DOHH2 (cell line): ENCODE results near the gene ATP2B2.

Experiments used
- EZH2phosphoT487 ChIP-seq: fragments of 200-600 bp; sonication (generic); IDR thresholded peaks from 2 replicates; pipeline ENCODE4 v1.6.1; 2017; ENCODE audit warnings: borderline replicate concordance, mild to moderate bottlenecking, antibody characterized with exemption, low read length, moderate library complexity, mixed read lengths
- TF ChIP-seq, protein P1 (sequence below): fragments of 200-600 bp; sonication (generic); IDR thresholded peaks from one replicate; pipeline ENCODE4 v1.5.1; 2014; ENCODE audit warnings: antibody characterized with exemption, mild to moderate bottlenecking, low read depth, low read length; ENCODE audit not compliant: poor library complexity, severe bottlenecking

DNA sequence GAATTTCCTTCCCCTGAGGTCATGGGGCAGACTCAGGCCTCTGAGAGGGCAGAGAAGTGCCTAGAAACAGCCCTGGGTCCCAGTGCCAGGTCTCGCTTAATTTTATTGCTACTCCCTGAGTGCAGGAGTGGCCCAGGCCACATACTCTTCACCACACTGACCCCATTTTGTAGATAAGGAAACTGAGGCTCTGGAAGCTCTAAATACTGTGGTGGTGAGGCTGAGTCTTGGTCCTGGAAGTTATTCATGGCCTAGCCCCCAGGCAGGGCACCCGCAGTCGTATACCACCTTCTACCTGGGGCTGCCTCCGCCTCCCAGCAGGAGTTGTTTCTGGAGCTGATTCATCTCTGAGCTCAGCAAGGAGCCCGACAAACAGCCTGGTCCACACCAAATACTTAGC lies 9.8 kb downstream of the ATP2B2 start:
- TF ChIP-seq, protein P1, sequence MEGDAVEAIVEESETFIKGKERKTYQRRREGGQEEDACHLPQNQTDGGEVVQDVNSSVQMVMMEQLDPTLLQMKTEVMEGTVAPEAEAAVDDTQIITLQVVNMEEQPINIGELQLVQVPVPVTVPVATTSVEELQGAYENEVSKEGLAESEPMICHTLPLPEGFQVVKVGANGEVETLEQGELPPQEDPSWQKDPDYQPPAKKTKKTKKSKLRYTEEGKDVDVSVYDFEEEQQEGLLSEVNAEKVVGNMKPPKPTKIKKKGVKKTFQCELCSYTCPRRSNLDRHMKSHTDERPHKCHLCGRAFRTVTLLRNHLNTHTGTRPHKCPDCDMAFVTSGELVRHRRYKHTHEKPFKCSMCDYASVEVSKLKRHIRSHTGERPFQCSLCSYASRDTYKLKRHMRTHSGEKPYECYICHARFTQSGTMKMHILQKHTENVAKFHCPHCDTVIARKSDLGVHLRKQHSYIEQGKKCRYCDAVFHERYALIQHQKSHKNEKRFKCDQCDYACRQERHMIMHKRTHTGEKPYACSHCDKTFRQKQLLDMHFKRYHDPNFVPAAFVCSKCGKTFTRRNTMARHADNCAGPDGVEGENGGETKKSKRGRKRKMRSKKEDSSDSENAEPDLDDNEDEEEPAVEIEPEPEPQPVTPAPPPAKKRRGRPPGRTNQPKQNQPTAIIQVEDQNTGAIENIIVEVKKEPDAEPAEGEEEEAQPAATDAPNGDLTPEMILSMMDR = no peak
- TF ChIP-seq EZH2phosphoT487 = no peak
